ENCODE measurements around the gene CAMSAP2. TPM values are rescaled to one million over a fixed set of nuclear protein-coding genes. Genes with fewer than 3 reads are reported as not detected.
A peak's percentile ranks its signal among the peaks of the same experiment; 100 is the strongest.
"Not testable (repeated sequence)": the region's sequence is repeated elsewhere in the genome, so short reads cannot be mapped to it uniquely, and the experiment has no call there.

CAMSAP2 gene
- total RNA-seq, 1 experiment from 2014 or later: 26.6 TPM

DNA sequence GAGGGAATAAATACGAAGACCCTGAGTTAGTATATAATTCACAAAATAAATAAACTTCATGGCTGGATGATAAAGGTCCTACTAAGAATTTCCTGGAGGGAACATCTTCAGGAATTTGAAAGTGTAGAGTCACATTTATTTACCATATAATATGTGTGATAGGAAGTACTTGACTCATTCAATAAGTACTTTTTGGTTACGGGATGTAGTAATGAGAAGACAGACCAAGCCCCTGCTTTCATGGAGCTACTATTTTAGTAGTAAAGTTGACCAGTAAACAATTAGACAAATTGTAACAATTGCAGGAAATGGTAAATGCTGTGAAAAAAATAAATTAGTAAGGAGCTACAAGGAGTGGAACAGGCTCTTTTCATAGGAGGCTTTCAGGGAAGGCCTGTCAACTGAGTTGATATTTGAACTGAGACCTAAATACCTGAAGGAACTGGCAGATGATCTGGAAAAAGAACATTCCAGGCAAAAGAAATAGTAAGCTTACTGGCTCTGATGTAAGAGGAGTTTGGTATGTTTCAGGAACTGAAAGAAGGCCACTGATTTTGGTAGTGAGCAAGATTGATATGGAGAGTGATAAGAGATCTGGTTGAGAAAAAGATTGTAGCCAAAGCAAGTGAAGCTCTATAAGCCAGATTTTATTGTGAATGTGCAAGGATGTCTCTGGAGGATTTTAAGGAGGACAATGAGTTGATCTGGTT lies 36.2 kb downstream of the CAMSAP2 start:
- in situ Hi-C loops (cut with HindIII; ENCODE audit: low pct_unique_long_range_greater_than_20kb, low sequenced_read_pairs): loop anchor here (25.0 kb wide), 1 partner anchor 163 kb away; the partner anchor contains the start of gene KIF14
- DNase-seq (ENCODE audit: low read depth, low spot score): no peak

DNA sequence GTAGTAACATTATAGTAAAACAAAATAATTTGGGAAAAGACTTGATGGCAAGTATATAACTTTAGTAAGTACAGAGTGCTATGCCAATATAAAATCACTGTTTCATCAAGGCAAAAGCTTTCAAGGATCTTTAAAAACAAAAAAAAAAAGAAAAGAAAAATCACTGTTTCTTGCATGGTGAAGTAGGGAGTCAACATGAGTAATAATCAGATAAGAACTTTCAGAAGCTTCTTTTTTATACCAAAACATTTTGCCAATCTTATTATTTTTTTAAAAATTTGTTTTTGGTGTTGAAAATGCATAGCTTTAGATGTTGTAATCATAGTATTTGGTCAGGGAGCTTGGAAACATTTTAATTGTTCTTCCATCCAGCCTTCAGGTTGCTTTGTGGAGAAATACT lies 37.2 kb downstream of the CAMSAP2 start:
- in situ Hi-C loops (cut with HindIII; ENCODE audit: low pct_unique_long_range_greater_than_20kb, low sequenced_read_pairs): loop anchor here (25.0 kb wide), 1 partner anchor 164 kb away; the partner anchor contains the start of gene KIF14
- DNase-seq (ENCODE audit: low read depth, low spot score): no peak

- DNase-seq (ENCODE audit: low read depth, low spot score): no peak
- in situ Hi-C loops (cut with HindIII; ENCODE audit: low pct_unique_long_range_greater_than_20kb, low sequenced_read_pairs): loop anchor here (25.0 kb wide), 1 partner anchor 165 kb away; the partner anchor contains the start of gene KIF14
Observed at GRCh38 chr1:200776949-200777348, 38.3 kb downstream of the CAMSAP2 start.

GRCh38 chr1:200778766-200779165 lies 40.1 kb downstream of the CAMSAP2 start:
- DNase-seq (ENCODE audit: low read depth, low spot score): no peak
- in situ Hi-C loops (cut with HindIII; ENCODE audit: low pct_unique_long_range_greater_than_20kb, low sequenced_read_pairs): loop anchor here (25.0 kb wide), 1 partner anchor 166 kb away; the partner anchor contains the start of gene KIF14

DNA sequence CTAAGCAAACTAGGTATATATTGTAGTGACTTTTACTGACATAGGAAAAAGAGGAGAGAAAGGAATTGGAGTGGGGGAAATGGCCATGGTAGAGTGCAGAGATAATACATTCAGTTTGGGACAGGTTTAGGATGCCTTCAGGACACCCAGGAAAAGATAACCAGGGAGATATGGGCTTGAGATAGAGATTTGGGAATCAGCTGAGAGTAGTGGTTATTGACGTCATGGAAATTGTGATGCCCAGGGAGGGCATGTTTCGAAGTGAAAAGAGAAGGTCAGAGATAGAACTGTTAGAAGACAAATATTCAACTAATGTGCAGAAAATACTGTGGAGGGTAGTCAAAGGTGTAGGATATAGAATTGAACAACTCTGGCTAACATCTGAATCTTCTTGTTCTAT lies 40.6 kb downstream of the CAMSAP2 start:
- no peak for DNase-seq (ENCODE audit: low read depth, low spot score)
- in situ Hi-C loops (cut with HindIII; ENCODE audit: low pct_unique_long_range_greater_than_20kb, low sequenced_read_pairs): loop anchor here (25.0 kb wide), 1 partner anchor 167 kb away; the partner anchor contains the start of gene KIF14

- no peak for DNase-seq (ENCODE audit: low read depth, low spot score)
- in situ Hi-C loops (cut with HindIII; ENCODE audit: low pct_unique_long_range_greater_than_20kb, low sequenced_read_pairs): loop anchor here (25.0 kb wide), 1 partner anchor 168 kb away; the partner anchor contains the start of gene KIF14
Observed at GRCh38 chr1:200780545-200781369, 42.1 kb downstream of the CAMSAP2 start.

DNA sequence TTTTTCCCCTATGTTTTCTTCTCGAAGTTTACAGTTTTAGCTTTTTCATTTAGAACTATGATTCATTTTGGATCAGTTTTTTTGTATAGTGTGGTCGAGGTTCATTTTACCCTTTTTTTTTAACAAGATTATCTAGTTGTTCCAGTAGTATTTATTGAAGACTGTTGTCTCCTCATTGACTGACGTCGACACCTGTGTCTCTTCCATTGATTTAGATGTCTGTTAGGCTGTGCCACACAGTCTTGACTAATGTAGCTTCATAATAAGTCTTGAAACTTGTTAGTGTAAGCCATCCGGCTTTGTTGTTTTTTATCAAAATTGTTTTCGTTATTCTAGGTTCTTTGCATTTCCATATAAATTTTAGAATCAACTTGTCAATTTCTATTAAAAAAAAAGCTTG lies 45.2 kb downstream of the CAMSAP2 start:
- in situ Hi-C loops (cut with HindIII; ENCODE audit: low pct_unique_long_range_greater_than_20kb, low sequenced_read_pairs): loop anchor here (25.0 kb wide), 1 partner anchor 172 kb away; the partner anchor contains the start of gene KIF14
- no peak for DNase-seq (ENCODE audit: low read depth, low spot score)

DNA sequence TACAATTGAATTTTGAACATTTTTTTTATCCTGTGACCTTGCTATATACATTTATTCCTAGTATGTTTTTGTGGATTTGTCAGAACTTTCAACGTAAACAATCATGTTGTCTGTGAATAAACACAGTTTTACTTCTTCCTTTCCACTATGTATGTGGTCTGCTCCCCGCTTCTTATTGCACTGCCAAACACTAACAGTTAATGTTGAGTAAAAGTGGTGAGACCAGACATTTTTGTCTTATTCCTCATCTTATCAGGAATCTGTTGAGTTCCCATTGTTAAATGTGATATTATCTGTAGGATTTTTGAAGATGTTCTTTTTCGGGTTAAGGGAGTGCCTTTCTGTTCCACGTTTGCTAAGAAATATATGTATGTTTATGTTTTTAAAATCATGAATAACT lies 45.9 kb downstream of the CAMSAP2 start:
- in situ Hi-C loops (cut with HindIII; ENCODE audit: low pct_unique_long_range_greater_than_20kb, low sequenced_read_pairs): loop anchor here (25.0 kb wide), 1 partner anchor 172 kb away; the partner anchor contains the start of gene KIF14
- DNase-seq (ENCODE audit: low read depth, low spot score): no peak

- in situ Hi-C loops (cut with HindIII; ENCODE audit: low pct_unique_long_range_greater_than_20kb, low sequenced_read_pairs): loop anchor here (25.0 kb wide), 1 partner anchor 174 kb away; the partner anchor contains the start of gene KIF14
- DNase-seq (ENCODE audit: low read depth, low spot score): no peak
Observed at GRCh38 chr1:200786788-200787187, 48.1 kb downstream of the CAMSAP2 start.

DNA sequence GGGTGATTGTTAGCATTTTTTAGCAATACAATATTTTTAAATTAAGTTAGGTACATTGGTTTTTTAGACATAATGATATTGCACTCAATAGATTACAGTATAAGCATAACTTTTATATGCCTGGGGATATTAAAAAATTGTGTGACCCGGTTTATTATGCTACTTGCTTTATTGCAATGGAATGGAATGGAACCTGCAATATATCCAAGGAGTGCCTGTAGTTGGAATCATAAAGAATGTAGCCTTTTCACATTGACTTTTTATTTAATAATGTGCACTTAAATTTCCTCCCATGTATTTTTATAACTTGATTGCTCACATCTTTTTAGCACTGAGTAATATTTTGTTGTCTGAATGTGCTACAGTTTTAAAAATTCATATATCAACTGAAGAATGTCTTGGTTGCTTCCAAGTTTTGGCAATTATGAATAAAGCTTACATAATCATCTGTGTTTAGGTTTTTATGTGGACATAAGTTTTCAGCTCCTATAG lies 49.2 kb downstream of the CAMSAP2 start:
- no peak for DNase-seq (ENCODE audit: low read depth, low spot score)
- in situ Hi-C loops (cut with HindIII; ENCODE audit: low pct_unique_long_range_greater_than_20kb, low sequenced_read_pairs): loop anchor here (25.0 kb wide), 1 partner anchor 176 kb away; the partner anchor contains the start of gene KIF14

DNA sequence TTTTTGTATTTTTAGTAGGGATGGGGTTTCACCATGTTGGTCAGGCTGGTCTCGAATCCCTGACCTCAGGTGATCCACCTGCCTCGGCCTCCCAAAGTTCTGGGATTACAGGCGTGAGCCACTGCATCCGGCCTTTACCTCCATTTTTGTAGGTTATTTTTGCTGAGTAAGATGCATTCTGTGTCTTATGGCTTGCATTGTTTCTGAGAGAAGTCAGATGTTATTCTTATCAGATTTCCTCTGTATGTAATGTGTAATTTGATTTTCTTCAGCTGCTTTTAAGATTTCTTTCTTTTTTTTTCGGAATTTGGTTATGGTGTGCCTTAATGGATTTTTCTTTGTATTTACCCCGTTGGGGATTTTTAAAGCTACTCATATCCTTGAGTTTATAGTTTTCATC lies 52.3 kb downstream of the CAMSAP2 start:
- not testable (repeated sequence) for DNase-seq (ENCODE audit: low read depth, low spot score)
- in situ Hi-C loops (cut with HindIII; ENCODE audit: low pct_unique_long_range_greater_than_20kb, low sequenced_read_pairs): loop anchor here (25.0 kb wide), 1 partner anchor 179 kb away; the partner anchor contains the start of gene KIF14

- DNase-seq (ENCODE audit: low read depth, low spot score): no peak
- in situ Hi-C loops (cut with HindIII; ENCODE audit: low pct_unique_long_range_greater_than_20kb, low sequenced_read_pairs): loop anchor here (25.0 kb wide), 1 partner anchor 181 kb away; the partner anchor contains the start of gene KIF14
Observed at GRCh38 chr1:200793677-200794076, 55.0 kb downstream of the CAMSAP2 start.

DNA sequence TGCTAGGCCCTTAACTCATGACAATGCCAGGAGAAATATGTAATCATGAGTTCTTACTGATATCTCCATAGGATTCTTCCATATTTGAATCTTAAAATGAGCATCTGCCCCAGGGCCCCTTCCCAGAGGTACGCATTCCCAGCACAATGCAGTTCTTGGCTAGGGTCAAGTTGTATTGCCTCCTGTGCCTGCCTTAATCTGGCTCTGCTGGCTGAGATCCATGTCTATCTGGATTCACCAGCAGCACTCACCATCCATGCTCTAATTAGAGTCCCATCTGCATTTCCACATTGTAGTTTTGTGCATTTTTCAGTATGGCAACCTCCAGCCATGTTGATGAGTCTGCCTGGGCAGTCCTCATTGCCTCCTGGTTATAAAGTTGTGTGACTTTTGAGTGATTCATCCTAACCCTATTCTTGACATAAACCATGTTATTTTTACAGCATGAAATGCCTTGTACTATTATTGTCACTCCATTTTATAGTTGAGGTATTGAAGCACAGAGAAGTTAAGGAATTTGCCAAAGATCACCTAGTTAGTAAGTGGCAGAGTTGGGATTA lies 55.9 kb downstream of the CAMSAP2 start:
- DNase-seq (ENCODE audit: low read depth, low spot score): no peak
- in situ Hi-C loops (cut with HindIII; ENCODE audit: low pct_unique_long_range_greater_than_20kb, low sequenced_read_pairs): loop anchor here (25.0 kb wide), 1 partner anchor 182 kb away; the partner anchor contains the start of gene KIF14

- in situ Hi-C loops (cut with HindIII; ENCODE audit: low pct_unique_long_range_greater_than_20kb, low sequenced_read_pairs): loop anchor here (25.0 kb wide), 1 partner anchor 183 kb away; the partner anchor contains the start of gene KIF14
- no peak for DNase-seq (ENCODE audit: low read depth, low spot score)
Observed at GRCh38 chr1:200795156-200795555, 56.5 kb downstream of the CAMSAP2 start.

GRCh38 chr1:200802042-200802441 lies 63.3 kb downstream of the CAMSAP2 start:
- no peak for DNase-seq (ENCODE audit: low read depth, low spot score)
- in situ Hi-C loops (cut with HindIII; ENCODE audit: low pct_unique_long_range_greater_than_20kb, low sequenced_read_pairs): no loop called here

GRCh38 chr1:200802865-200803512 lies 64.3 kb downstream of the CAMSAP2 start:
- in situ Hi-C loops (cut with HindIII; ENCODE audit: low pct_unique_long_range_greater_than_20kb, low sequenced_read_pairs): no loop called here
- peak; percentile 86 for DNase-seq (ENCODE audit: low read depth, low spot score)

DNA sequence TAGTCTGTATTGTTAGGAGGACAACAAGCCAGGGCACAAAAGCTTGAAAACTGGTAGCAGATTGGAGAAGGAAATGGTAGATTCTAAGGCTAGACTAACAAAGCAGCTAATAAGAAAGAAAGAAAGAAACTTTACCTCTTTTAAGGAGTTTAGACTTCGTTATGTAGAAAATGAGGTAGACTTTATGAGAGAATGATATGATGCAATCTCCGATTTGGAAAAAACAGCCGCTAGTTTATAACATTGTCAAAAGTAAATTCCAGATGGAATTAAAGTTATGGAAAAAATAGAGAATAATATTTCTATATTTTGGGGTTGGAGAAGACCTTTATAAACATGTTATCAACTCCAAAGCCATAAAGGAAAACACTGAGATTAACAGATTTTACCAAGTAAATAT lies 67.0 kb downstream of the CAMSAP2 start:
- in situ Hi-C loops (cut with HindIII; ENCODE audit: low pct_unique_long_range_greater_than_20kb, low sequenced_read_pairs): no loop called here
- no peak for DNase-seq (ENCODE audit: low read depth, low spot score)

Measured in SK-MEL-5 (cell line).